Esophagus squamous epithelium (tissue), 5 donors: ENCODE measurements around the gene OR5B21. TPM values are rescaled to one million over a fixed set of nuclear protein-coding genes. Genes with fewer than 3 reads are reported as not detected.
A peak's percentile ranks its signal among the peaks of the same experiment; 100 is the strongest.

Experiments used
- DNase-seq: peaks from one replicate; lab custom pipeline; 2025; lab: John Stamatoyannopoulos, UW
- H3K27ac ChIP-seq, 4 donors: fragments of 200-600 bp; sonication (generic); one replicate each; pipeline ENCODE4 v1.5.1; 2016 to 2019; ENCODE audit warnings: mild to moderate bottlenecking in 1 of 4
- H3K27me3 ChIP-seq, 4 donors: fragments of 200-600 bp; sonication (generic); 1 replicate in 3 of 4; 2 replicates in 1 of 4; pipeline versions ENCODE4 v1.5.1 to v1.6.0; 2017 to 2021; ENCODE audit warnings: antibody characterized with exemption in 1 of 4
- H3K36me3 ChIP-seq, 3 donors: fragments of 200-600 bp; sonication (generic); one replicate each; pipeline ENCODE4 v1.5.1; 2016 to 2019
- H3K4me1 ChIP-seq, 3 donors: fragments of 200-600 bp; sonication (generic); one replicate each; pipeline ENCODE4 v1.5.1; 2017 to 2019
- H3K4me3 ChIP-seq, 4 donors: fragments of 200-600 bp; sonication (generic); 1 replicate in 3 of 4; 2 replicates in 1 of 4; pipeline ENCODE4 v1.5.1; 2016 to 2019; ENCODE audit warnings: mild to moderate bottlenecking in 2 of 4, moderate library complexity in 1 of 4
- H3K9me3 ChIP-seq, 3 donors: fragments of 200-600 bp; sonication (generic); one replicate each; pipeline ENCODE4 v1.5.1; 2016 to 2019
- POLR2A ChIP-seq, 4 donors: fragments of 450-650 bp; IDR thresholded peaks; one replicate each; pipeline ENCODE4 v1.6.1; 2017; ENCODE audit warnings: antibody characterized with exemption in 4 of 4, mild to moderate bottlenecking in 4 of 4, moderate library complexity in 3 of 4
- WGBS, 2 donors: methylation state at CpG; one replicate each; pipeline ENCODE4 v1.1.5; 2018; 5-methylcytosine and 5-hydroxymethylcytosine counted together
- intact Hi-C: fragments of 100-400 bp; cut with DNase I; formaldehyde crosslinking; loops from one replicate; pipeline ENCODE4 v1.15.0; 2022
- total RNA-seq, 4 donors: library from RNA; depleted of rRNA; stranded (reverse); fragments of >200 nt; gene quantifications; one replicate each; pipeline ENCODE4 v1.1.0, GENCODE V29; 2016
- TF ChIP-seq, protein P1 (sequence below), 6 experiments: fragments of 450-650 bp in 4 of 6; fragments of 200-600 bp in 2 of 6; sonication (generic) in 2 of 6; IDR thresholded peaks; one replicate each; pipeline ENCODE4 v1.5.1; 2016 to 2019; ENCODE audit warnings: antibody characterized with exemption in 6 of 6, mild to moderate bottlenecking in 4 of 6, moderate library complexity in 4 of 6
- donor health status: DM: yes; HTN: yes; CAD: no.

OR5B21 gene
- total RNA-seq, 4 donors from 2014 or later, result not detected

DNA sequence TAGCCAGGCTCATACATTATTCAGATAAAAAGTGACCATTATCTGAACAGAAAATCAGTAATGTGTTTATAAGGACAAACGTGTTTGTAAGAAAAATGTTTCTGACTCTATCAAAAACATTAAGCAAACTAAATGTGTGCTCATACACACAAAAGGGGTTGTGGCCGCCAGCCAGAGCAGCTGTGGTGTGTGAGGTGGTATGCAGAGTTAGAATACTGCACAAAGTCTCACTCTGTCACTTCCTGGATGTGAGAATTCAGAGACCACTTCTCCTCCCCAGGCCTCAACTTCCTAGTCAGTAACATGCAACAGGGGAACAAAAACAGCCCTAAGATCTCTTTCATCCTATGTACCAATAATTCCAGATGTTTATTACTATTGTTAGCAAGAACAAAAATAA is 9.4 kb downstream of the OR5B21 start:
- H3K27ac ChIP-seq, result no peak overlapping the region
- no peaks in the 10 kb centered on the region for H3K36me3 ChIP-seq
- TF ChIP-seq POLR2A (IDR thresholded peaks at IDR 0.05), result no peak
- TF ChIP-seq, protein P1, sequence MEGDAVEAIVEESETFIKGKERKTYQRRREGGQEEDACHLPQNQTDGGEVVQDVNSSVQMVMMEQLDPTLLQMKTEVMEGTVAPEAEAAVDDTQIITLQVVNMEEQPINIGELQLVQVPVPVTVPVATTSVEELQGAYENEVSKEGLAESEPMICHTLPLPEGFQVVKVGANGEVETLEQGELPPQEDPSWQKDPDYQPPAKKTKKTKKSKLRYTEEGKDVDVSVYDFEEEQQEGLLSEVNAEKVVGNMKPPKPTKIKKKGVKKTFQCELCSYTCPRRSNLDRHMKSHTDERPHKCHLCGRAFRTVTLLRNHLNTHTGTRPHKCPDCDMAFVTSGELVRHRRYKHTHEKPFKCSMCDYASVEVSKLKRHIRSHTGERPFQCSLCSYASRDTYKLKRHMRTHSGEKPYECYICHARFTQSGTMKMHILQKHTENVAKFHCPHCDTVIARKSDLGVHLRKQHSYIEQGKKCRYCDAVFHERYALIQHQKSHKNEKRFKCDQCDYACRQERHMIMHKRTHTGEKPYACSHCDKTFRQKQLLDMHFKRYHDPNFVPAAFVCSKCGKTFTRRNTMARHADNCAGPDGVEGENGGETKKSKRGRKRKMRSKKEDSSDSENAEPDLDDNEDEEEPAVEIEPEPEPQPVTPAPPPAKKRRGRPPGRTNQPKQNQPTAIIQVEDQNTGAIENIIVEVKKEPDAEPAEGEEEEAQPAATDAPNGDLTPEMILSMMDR (IDR thresholded peaks at IDR 0.05), result no peak
- WGBS, 2 donors, result 44 to 47% methylated on average over 2 of the region's 2 CpGs
- intact Hi-C loops, result no loop called here
- no peak for DNase-seq
- no peaks in the 10 kb centered on the region for H3K27me3 ChIP-seq
- H3K9me3 ChIP-seq, result no peaks in the 10 kb centered on the region
- H3K4me1 ChIP-seq, result peaks cover 0 to 5% (median 0%) of the 10 kb centered on the region in 3 donors
- no peak overlapping the region for H3K4me3 ChIP-seq

DNA sequence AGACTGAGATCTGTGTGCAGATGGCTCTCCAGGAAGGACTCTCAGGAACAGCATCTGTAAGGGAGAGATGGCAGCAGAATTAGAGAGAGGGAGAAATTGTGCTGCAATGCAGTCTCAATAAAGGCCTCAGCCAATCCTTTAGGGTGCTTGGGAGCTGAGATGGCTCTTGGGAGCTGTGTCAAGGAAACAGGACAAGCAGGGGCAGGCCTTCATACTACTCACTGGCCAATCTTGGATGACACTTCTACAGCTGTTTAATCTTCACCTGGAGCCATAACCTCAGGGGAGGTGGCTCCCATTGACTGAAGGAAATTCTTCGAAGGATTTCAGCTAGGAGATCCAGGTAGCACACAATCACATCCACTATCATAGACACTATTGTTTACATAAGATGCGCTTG is 10.0 kb downstream of the OR5B21 start:
- H3K4me1 ChIP-seq, result peaks cover 0 to 5% (median 0%) of the 10 kb centered on the region in 3 donors
- WGBS, 2 donors, result 50 to 81% methylated on average over 2 of the region's 2 CpGs
- intact Hi-C loops, result no loop called here

DNA sequence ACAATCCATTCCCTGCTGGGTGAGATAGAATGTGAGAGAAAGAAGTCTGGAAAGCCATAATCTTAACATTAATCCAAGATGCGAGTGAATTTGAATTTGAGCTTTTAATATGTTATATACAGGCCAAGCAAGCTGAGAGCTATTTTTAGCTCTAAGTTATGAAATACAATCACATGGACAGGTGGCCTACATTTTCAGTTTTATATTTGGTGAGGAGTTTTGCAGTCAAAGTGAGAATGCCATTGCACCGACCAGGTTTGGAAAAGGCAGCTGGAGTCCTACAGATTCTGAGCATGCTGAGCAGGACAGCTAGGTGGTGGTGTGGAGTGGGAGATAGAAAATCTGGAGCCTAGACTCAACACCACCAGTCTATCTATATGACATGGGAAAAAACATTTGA is 12.0 kb downstream of the OR5B21 start:
- Histone ChIP-seq H3K4me1 (peaks cover 0 to 5% (median 0%) of the 10 kb centered on the region in 3 donors), H3K27ac (no peak overlapping the region), H3K9me3 (no peaks in the 10 kb centered on the region), H3K36me3 (no peaks in the 10 kb centered on the region), H3K27me3 (no peaks in the 10 kb centered on the region), H3K4me3 (no peak overlapping the region)
- DNase-seq, result no peak
- intact Hi-C loops, result no loop called here
- 57 to 80% methylated on average over 2 of the region's 2 CpGs for whole genome bisulfite sequencing, 2 donors
- TF ChIP-seq, protein P1 (IDR thresholded peaks at IDR 0.05), result no peak
- TF ChIP-seq POLR2A (IDR thresholded peaks at IDR 0.05), result no peak

More for the DNA sequence above, 10.0 kb downstream of the OR5B21 start:
- DNase-seq, result no peak
- no peak overlapping the region for H3K4me3 ChIP-seq
- no peak overlapping the region for H3K27ac ChIP-seq
- TF ChIP-seq, protein P1 (IDR thresholded peaks at IDR 0.05), result no peak
- TF ChIP-seq POLR2A (IDR thresholded peaks at IDR 0.05), result no peak
- H3K27me3 ChIP-seq, result no peaks in the 10 kb centered on the region
- no peaks in the 10 kb centered on the region for H3K36me3 ChIP-seq
- H3K9me3 ChIP-seq, result no peaks in the 10 kb centered on the region

DNA sequence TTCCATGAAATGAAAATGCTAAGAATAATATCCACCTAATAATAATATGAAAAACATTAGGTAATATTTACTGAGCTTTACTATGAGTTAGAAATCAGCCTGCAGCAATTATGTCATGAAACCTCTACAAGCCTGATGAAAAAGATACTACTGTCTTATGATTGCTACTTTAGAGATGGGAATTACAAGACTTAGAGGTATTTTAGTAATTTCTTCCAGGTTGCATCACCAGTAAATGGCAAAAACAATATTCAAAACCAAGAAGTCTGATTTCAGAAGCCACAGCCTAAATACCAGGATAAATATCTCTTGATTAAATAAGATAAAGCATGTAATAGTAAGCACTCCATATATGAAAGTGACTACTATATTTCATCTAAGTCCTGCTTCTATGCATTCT is 13.8 kb downstream of the OR5B21 start:
- no peak overlapping the region for H3K4me3 ChIP-seq
- TF ChIP-seq POLR2A (IDR thresholded peaks at IDR 0.05), result no peak
- TF ChIP-seq, protein P1 (IDR thresholded peaks at IDR 0.05), result no peak
- no peak for DNase-seq
- H3K27ac ChIP-seq, result peak overlapping the region in 1 of 4 donors; percentile 7
- no peaks in the 10 kb centered on the region for H3K27me3 ChIP-seq
- intact Hi-C loops, result no loop called here
- peaks cover 0 to 5% (median 0%) of the 10 kb centered on the region in 3 donors for H3K4me1 ChIP-seq
- H3K36me3 ChIP-seq, result no peaks in the 10 kb centered on the region
- H3K9me3 ChIP-seq, result no peaks in the 10 kb centered on the region

DNA sequence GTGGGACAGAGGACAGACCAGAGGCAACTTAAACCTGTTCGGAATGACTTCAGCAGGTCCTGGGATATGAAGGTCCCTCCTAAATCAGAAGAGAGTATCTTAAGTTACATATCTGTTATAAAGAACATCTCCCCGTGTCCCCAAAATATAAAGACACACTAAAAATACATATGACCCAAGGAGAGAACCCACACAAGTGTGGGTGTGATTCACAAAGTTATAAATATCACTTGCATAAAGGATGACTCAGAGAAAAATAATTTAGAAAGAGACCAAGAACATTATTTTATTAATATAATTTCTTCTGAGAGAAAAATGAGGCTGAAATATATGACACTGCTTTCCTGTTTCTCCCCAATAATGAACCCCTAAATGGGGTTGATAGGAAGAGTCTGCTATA is 14.2 kb downstream of the OR5B21 start:
- Histone ChIP-seq H3K27ac (no peak overlapping the region), H3K36me3 (no peaks in the 10 kb centered on the region), H3K9me3 (no peaks in the 10 kb centered on the region), H3K4me1 (peaks cover 0 to 5% (median 0%) of the 10 kb centered on the region in 3 donors), H3K4me3 (no peak overlapping the region), H3K27me3 (no peaks in the 10 kb centered on the region)
- TF ChIP-seq, protein P1 (IDR thresholded peaks at IDR 0.05), result no peak
- TF ChIP-seq POLR2A (IDR thresholded peaks at IDR 0.05), result no peak
- intact Hi-C loops, result no loop called here
- WGBS, 2 donors, result 68 to 74% methylated on average over 2 of the region's 2 CpGs
- no peak for DNase-seq
